Epithelial cell of esophagus (primary cell): ENCODE measurements around the gene TFF2.

Source experiments
- DNase-seq: peaks from one replicate; pipeline ENCODE4 v3.0.0; 2010; ENCODE audit warnings: low read depth
- H3K4me3 ChIP-seq: 2 replicates; pipeline ENCODE4 v1.5.1; 2011; ENCODE audit warnings: mild to moderate bottlenecking, low read length, control low read depth
- CTCF ChIP-seq: IDR thresholded peaks from 2 replicates; pipeline ENCODE4 v1.5.1; 2011; ENCODE audit warnings: low read depth, mild to moderate bottlenecking, low read length, control low read depth, inconsistent platforms; ENCODE audit not compliant: insufficient read depth; ENCODE audit errors: missing control alignments

Gene TFF2

GRCh38 chr21:42321231-42321630 is 29.6 kb downstream of the TFF2 start:
- no peak overlapping the region for H3K4me3 ChIP-seq
- no peak for DNase-seq
- no peak for TF ChIP-seq CTCF

- DNase-seq: no peak
- H3K4me3 ChIP-seq: no peak overlapping the region
- no peak for TF ChIP-seq CTCF
Observed at GRCh38 chr21:42320791-42321190, 30.0 kb downstream of the TFF2 start.

DNA sequence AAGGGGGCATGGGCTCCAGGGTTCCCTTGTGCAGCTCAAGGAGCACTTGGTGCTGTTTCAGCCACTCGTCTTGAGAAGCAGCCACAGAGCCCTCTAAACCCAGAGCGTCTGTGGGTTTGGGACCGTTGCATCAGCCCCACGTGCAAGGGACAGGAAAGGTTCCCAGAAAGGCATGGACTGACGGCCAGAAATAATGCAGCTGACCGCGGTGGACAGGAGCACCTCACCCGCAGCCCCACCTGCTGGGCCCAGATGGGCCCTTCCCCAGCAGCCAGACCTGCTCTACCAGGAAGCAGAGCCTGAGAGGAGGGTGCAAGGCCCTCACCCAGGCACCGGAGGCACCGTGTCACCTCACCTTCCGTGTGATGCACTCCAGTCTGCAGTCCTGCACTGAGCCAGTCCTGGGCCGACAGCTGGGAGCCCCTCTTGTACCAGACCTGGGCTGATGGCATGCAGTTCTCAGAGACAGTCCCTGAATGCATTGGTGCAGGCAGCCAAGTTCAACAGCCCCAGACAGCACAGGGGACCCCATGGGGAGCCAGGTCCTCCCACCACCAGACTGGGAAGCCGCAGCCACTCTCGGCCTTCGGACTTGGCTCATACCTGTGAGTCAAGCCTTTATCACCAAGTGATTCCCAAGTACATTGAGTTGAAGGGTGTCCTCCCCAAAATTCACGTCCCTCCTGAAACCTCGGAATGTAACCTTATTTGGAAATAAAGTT is 30.8 kb downstream of the TFF2 start:
- no peak overlapping the region for H3K4me3 ChIP-seq
- no peak for TF ChIP-seq CTCF
- no peak for DNase-seq

- no peak for DNase-seq
- no peak for TF ChIP-seq CTCF
- no peak overlapping the region for H3K4me3 ChIP-seq
Observed at GRCh38 chr21:42319376-42319775, 31.4 kb downstream of the TFF2 start.

DNA sequence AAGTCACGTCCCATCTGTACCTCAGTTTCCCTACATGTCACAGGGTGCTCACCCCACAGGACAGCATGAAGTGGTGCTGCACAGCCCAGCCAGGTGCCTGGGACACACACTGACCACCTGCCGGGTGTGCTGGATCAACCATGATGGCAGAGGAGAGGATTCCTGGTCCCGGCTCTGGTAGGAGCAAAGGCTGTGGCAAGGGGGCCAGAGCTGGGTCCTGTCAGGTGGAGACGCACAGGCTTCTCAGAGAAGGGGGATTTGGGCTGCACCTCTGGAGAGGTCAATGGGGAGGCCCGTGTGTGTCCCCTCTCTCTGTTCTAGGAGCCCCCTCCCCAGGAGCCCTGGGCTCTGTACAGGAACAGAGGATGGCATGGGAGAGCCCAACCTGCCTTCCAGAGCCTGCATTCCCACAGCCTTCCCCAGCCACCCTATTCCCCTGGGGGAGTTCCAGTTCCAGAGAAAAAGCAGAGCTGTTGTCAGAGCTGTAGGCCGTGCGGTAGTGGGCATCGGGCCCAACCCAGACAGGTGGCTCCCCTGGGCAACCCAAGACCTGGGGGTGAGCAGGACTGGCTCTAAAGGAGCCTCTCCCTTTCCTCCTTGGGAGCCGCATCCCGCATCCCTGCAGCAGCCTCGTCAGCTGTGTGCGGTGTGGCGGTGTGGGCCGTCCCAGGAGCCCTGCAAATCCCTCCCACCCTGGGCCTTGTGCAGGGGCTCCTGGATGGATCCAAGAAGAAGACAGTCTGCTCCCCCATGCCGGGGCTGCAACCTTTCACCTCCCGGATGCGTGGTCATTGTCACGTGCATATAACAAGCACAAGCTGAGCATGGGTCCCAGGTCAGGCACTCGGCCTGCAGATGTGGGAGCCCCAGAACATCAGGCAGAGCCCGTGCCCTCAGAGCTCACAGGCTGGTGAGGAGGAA is 32.7 kb downstream of the TFF2 start:
- DNase-seq: no peak
- no peak overlapping the region for H3K4me3 ChIP-seq
- TF ChIP-seq CTCF: no peak

DNA sequence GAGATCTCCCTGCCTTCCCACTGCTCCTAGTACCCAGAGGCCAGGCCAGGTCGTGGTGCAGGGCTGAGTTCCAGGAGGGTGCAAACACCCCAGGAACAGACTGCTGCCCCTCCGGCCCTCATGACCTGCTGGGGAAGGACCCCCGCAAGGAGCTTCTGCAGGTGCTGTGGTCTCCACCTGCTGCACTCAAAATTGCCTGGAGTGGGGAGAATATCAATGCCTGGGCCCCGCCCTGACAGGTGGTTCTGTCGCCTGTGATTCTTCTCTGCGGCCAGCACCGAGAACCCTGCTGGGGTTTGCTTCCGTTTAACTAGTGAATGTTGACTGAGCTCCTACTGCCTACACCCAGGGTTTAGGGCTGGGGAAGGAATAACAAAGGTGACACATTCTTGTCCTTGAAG is 33.5 kb downstream of the TFF2 start:
- no peak overlapping the region for H3K4me3 ChIP-seq
- DNase-seq: no peak
- TF ChIP-seq CTCF: no peak
